HCT116 (cell line): ENCODE data around the gene LRBA. TPM values are rescaled to one million over a fixed set of nuclear protein-coding genes. Genes with fewer than 3 reads are reported as not detected.

ENCODE experiments used
- ATAC-seq: fragments of 200-7000 bp; cut with Tn5 transposase; 2 replicates; pipeline ENCODE4 v1.9.1; 2020; ENCODE audit warnings: mild to moderate bottlenecking, moderate library complexity
- BruUV-seq: library from RNA; stranded (reverse); fragments of 400-500 nt; replicated peaks from 2 replicates; lab custom pipeline; 2021; lab: Mats Ljungman, UMichigan
- CTCF ChIA-PET: fragments of 300-600 bp; sonication (Branson Sonifier 250); formaldehyde crosslinking; loops from one replicate; lab custom pipeline; 2021; ENCODE audit warnings: antibody characterized with exemption; lab: Charles Lee
- POLR2A ChIA-PET: fragments of 300-600, 350-600 bp; sonication (Branson Sonifier 250); formaldehyde crosslinking; loops from one replicate; lab custom pipeline; 2021; ENCODE audit warnings: antibody characterized with exemption; lab: Charles Lee
- RAD21 ChIA-PET, 2 experiments: fragments of 300-600 bp; sonication (Branson Sonifier 250); formaldehyde crosslinking; loops; one replicate each; lab custom pipeline; 2023; ENCODE audit warnings: low total read pairs in 2 of 2; ENCODE audit not compliant: uncharacterized antibody in 2 of 2, unreplicated experiment in 2 of 2, low non-redundant PET in 1 of 2; lab: Charles Lee
- DNase-seq: peaks from one replicate; pipeline ENCODE4 v3.0.0-alpha.2; 2010; ENCODE audit warnings: low read depth, low spot score
- H2AFZ ChIP-seq: fragments of 200-600 bp; shearing (Covaris generic), sonication (generic); 2 replicates; pipeline ENCODE4 v1.6.1; 2017; ENCODE audit warnings: low read depth, mixed run types, mixed read lengths, antibody characterized with exemption, low read length; ENCODE audit not compliant: poor library complexity, severe bottlenecking
- H3K27ac ChIP-seq: 2 replicates; pipeline ENCODE4 v1.5.1; 2012; ENCODE audit warnings: low read depth, low read length
- H3K27me3 ChIP-seq: fragments of 200-600 bp; sonication (generic); 2 replicates; pipeline ENCODE4 v1.6.1; 2016; ENCODE audit warnings: mixed run types, low read length, mixed read lengths; ENCODE audit not compliant: insufficient read depth
- H3K36me3 ChIP-seq, 2 experiments: fragments of 200-500 bp in 1 of 2; fragments of 200-600 bp in 1 of 2; sonication (Bioruptor generic) in 1 of 2; sonication (generic) in 1 of 2; 2 replicates each; pipeline versions ENCODE4 v1.5.1 to v1.6.1; 2014 to 2016; ENCODE audit warnings: low read length in 2 of 2, inconsistent platforms in 1 of 2, mixed read lengths in 1 of 2, mixed run types in 1 of 2; ENCODE audit not compliant: insufficient read depth in 2 of 2, control insufficient read depth in 1 of 2
- H3K4me1 ChIP-seq, 2 experiments: fragments of 200-600 bp in 1 of 2; sonication (generic) in 1 of 2; 2 replicates each; pipeline versions ENCODE4 v1.5.1 to v1.6.1; 2012 to 2017; ENCODE audit warnings: low read length in 2 of 2, inconsistent platforms in 1 of 2, mild to moderate bottlenecking in 1 of 2, mixed read lengths in 1 of 2, mixed run types in 1 of 2, moderate library complexity in 1 of 2; ENCODE audit not compliant: insufficient read depth in 2 of 2, control insufficient read depth in 1 of 2
- H3K4me2 ChIP-seq: fragments of 200-600 bp; sonication (generic); 2 replicates; pipeline ENCODE4 v1.6.1; 2017; ENCODE audit warnings: mixed run types, low read length, mixed read lengths
- H3K4me3 ChIP-seq, 2 experiments: fragments of 200-600 bp in 1 of 2; sonication (generic) in 1 of 2; replicated peaks in 1 of 2; 2 replicates each; pipeline ENCODE4 v1.5.1; 2011 to 2016; ENCODE audit warnings: low read length in 2 of 2, control low read depth in 1 of 2, low read depth in 1 of 2, mild to moderate bottlenecking in 1 of 2, mixed read lengths in 1 of 2, mixed run types in 1 of 2
- H3K79me2 ChIP-seq: fragments of 200-600 bp; sonication (generic); 2 replicates; pipeline ENCODE4 v1.6.1; 2017; ENCODE audit warnings: mild to moderate bottlenecking, mixed run types, low read length, moderate library complexity, mixed read lengths; ENCODE audit not compliant: insufficient read depth
- H3K9ac ChIP-seq: fragments of 200-600 bp; sonication (generic); 2 replicates; pipeline ENCODE4 v1.6.1; 2016; ENCODE audit warnings: low read length, mixed read lengths
- H3K9me2 ChIP-seq: fragments of 200-600 bp; sonication (generic), shearing (Covaris generic); 2 replicates; pipeline ENCODE4 v1.6.1; 2017; ENCODE audit warnings: mixed run types, mild to moderate bottlenecking, moderate library complexity; ENCODE audit not compliant: insufficient read depth
- H3K9me3 ChIP-seq, 2 experiments: fragments of 200-500 bp in 1 of 2; fragments of 200-600 bp in 1 of 2; sonication (Bioruptor generic) in 1 of 2; sonication (generic) in 1 of 2; 2 replicates each; pipeline ENCODE4 v1.6.1; 2014 to 2017; ENCODE audit warnings: low read length in 2 of 2, mixed read lengths in 2 of 2, inconsistent platforms in 1 of 2, low read depth in 1 of 2, mild to moderate bottlenecking in 1 of 2, mixed run types in 1 of 2, moderate library complexity in 1 of 2; ENCODE audit not compliant: control insufficient read depth in 1 of 2, insufficient read depth in 1 of 2
- H4K20me1 ChIP-seq: fragments of 200-600 bp; sonication (generic), shearing (Covaris generic); 2 replicates; pipeline ENCODE4 v1.6.1; 2017; ENCODE audit warnings: mixed run types, mild to moderate bottlenecking, moderate library complexity; ENCODE audit not compliant: insufficient read depth
- CEBPB ChIP-seq: IDR thresholded peaks from 2 replicates; pipeline ENCODE4 v1.6.1; 2012; ENCODE audit warnings: low read depth
- ELF1 ChIP-seq: IDR thresholded peaks from 2 replicates; pipeline ENCODE4 v1.6.1; 2012; ENCODE audit warnings: low read depth, borderline replicate concordance
- EZH2 ChIP-seq: fragments of 200-600 bp; sonication (generic); IDR thresholded peaks from 2 replicates; pipeline ENCODE4 v1.6.1; 2017; ENCODE audit warnings: antibody characterized with exemption, mixed run types
- JUND ChIP-seq: IDR thresholded peaks from 2 replicates; pipeline ENCODE4 v1.6.1; 2012
- SIN3A ChIP-seq: IDR thresholded peaks from 2 replicates; pipeline ENCODE4 v1.6.1; 2012; ENCODE audit warnings: low read depth
- SP1 ChIP-seq: IDR thresholded peaks from 2 replicates; pipeline ENCODE4 v1.6.1; 2012; ENCODE audit warnings: low read depth
- SRF ChIP-seq: IDR thresholded peaks from 2 replicates; pipeline ENCODE4 v1.6.1; 2012; ENCODE audit warnings: low read depth
- YY1 ChIP-seq: IDR thresholded peaks from 2 replicates; pipeline ENCODE4 v1.6.1; 2011; ENCODE audit warnings: low read length, low read depth, moderate library complexity, mild to moderate bottlenecking; ENCODE audit not compliant: insufficient replicate concordance; ENCODE audit errors: extremely low read depth
- ZFX ChIP-seq: fragments of 450-650 bp; IDR thresholded peaks from 2 replicates; pipeline ENCODE4 v1.6.1; 2017
- ZNF274 ChIP-seq: fragments of 200-500 bp; sonication (Bioruptor generic); IDR thresholded peaks from 2 replicates; pipeline ENCODE4 v1.6.1; 2014; ENCODE audit warnings: mild to moderate bottlenecking, low read depth, low read length, inconsistent platforms
- intact Hi-C: fragments of 100-400 bp; cut with micrococcal nuclease; formaldehyde crosslinking; loops from 2 replicates; pipeline ENCODE4 v1.10.0; 2022
- total RNA-seq: library from RNA; stranded (reverse); gene quantifications from one replicate; pipeline ENCODE4 v1.2.1, GENCODE V29; 2021; ENCODE audit not compliant: unreplicated experiment
- TF ChIP-seq, protein P1 (sequence below), 3 experiments: fragments of 200-600 bp in 1 of 3; sonication (generic) in 1 of 3; IDR thresholded peaks in 2 of 3; conservative IDR thresholded peaks in 1 of 3; 2 replicates each; pipeline ENCODE4 v1.5.1; 2012 to 2017; ENCODE audit warnings: low read depth in 2 of 3, low read length in 2 of 3, antibody characterized with exemption in 1 of 3, borderline replicate concordance in 1 of 3, control low read depth in 1 of 3, mild to moderate bottlenecking in 1 of 3, mixed read lengths in 1 of 3, mixed run types in 1 of 3, moderate library complexity in 1 of 3; ENCODE audit not compliant: insufficient read depth in 1 of 3
- TF ChIP-seq, protein P2 (sequence below): IDR thresholded peaks from 2 replicates; pipeline ENCODE4 v1.6.1; 2011; ENCODE audit warnings: mild to moderate bottlenecking, low read length, moderate library complexity; ENCODE audit not compliant: insufficient replicate concordance; ENCODE audit errors: extremely low read depth

LRBA gene
- total RNA-seq, 1 experiment from 2014 or later: 79.8 TPM

DNA sequence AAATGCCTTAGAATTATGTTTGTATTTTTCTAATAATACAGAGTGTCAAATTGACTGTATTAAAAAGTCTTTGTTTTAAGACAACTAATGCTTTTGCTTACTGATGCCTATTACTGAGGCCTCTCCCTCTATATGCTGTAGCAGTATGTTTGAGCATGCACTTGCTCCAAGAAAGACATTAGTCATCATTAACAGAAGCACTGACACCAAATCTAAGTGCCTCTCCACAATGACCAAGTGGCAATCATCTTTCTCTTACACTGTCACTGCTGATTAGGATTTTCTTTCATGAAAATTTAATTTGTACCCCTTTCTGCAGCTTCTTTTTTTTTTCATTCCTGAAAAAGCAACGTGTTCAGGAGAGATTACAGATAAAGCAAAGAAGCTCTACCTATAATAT, 444.2 kb downstream of the LRBA start:
- Histone ChIP-seq H3K9me3 (no peaks in the 10 kb centered on the region), H3K9me2 (no peaks in the 10 kb centered on the region), H4K20me1 (no peaks in the 10 kb centered on the region), H3K4me3 (no peak overlapping the region), H3K27me3 (no peaks in the 10 kb centered on the region), H3K27ac (no peak overlapping the region), H3K4me2 (no peak overlapping the region), H3K79me2 (no peaks in the 10 kb centered on the region), H3K4me1 (no peaks in the 10 kb centered on the region), H2AFZ (no peak overlapping the region), H3K9ac (no peak overlapping the region), H3K36me3 (no peaks in the 10 kb centered on the region)
- CTCF ChIA-PET: interaction anchor here (0.7 kb wide), 1 partner anchor 66 kb away, joined by 3 read pairs; no protein-coding TSS in a partner anchor
- ATAC-seq (no peak), DNase-seq (no peak)
- TF ChIP-seq, protein P1, sequence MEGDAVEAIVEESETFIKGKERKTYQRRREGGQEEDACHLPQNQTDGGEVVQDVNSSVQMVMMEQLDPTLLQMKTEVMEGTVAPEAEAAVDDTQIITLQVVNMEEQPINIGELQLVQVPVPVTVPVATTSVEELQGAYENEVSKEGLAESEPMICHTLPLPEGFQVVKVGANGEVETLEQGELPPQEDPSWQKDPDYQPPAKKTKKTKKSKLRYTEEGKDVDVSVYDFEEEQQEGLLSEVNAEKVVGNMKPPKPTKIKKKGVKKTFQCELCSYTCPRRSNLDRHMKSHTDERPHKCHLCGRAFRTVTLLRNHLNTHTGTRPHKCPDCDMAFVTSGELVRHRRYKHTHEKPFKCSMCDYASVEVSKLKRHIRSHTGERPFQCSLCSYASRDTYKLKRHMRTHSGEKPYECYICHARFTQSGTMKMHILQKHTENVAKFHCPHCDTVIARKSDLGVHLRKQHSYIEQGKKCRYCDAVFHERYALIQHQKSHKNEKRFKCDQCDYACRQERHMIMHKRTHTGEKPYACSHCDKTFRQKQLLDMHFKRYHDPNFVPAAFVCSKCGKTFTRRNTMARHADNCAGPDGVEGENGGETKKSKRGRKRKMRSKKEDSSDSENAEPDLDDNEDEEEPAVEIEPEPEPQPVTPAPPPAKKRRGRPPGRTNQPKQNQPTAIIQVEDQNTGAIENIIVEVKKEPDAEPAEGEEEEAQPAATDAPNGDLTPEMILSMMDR (IDR thresholded peaks at IDR 0.05 in 2 of 3, conservative IDR thresholded peaks at IDR 0.05 in 1 of 3; ENCODE audit: borderline replicate concordance in 1 of 3, insufficient read depth in 1 of 3, low read depth in 2 of 3, low read length in 2 of 3): no peak
- TF ChIP-seq ELF1 (no peak), ZNF274 (no peak), EZH2 (no peak), YY1 (no peak), SIN3A (no peak), SP1 (no peak), ZFX (no peak), CEBPB (no peak), JUND (no peak), SRF (no peak)
- TF ChIP-seq, protein P2, sequence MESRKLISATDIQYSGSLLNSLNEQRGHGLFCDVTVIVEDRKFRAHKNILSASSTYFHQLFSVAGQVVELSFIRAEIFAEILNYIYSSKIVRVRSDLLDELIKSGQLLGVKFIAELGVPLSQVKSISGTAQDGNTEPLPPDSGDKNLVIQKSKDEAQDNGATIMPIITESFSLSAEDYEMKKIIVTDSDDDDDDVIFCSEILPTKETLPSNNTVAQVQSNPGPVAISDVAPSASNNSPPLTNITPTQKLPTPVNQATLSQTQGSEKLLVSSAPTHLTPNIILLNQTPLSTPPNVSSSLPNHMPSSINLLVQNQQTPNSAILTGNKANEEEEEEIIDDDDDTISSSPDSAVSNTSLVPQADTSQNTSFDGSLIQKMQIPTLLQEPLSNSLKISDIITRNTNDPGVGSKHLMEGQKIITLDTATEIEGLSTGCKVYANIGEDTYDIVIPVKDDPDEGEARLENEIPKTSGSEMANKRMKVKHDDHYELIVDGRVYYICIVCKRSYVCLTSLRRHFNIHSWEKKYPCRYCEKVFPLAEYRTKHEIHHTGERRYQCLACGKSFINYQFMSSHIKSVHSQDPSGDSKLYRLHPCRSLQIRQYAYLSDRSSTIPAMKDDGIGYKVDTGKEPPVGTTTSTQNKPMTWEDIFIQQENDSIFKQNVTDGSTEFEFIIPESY: no peak
- POLR2A ChIA-PET: no interaction called here
- RAD21 ChIA-PET: no interaction called here
- BruUV-seq: no TSS peak
- intact Hi-C loops: no loop called here
